Tibial nerve (tissue), 4 donors: Measurements from ENCODE around the gene ZC3H13. TPM values are rescaled to one million over a fixed set of nuclear protein-coding genes. Genes with fewer than 3 reads are reported as not detected.

ENCODE experiments used
- DNase-seq, 2 donors: peaks; one replicate each; pipeline ENCODE4 v3.0.0-alpha.2; 2019; ENCODE audit warnings: low spot score in 2 of 2
- H3K27ac ChIP-seq, 4 donors: fragments of 200-600 bp; sonication (generic) in 3 of 4; one replicate each; pipeline ENCODE4 v1.5.1; 2017 to 2019; ENCODE audit warnings: mild to moderate bottlenecking in 1 of 4
- H3K27me3 ChIP-seq, 2 donors: fragments of 200-600 bp; sonication (generic) in 1 of 2; one replicate each; pipeline versions ENCODE4 v1.5.1 to v1.6.0; 2017 to 2019
- H3K36me3 ChIP-seq, 3 donors: fragments of 200-600 bp; sonication (generic); one replicate each; pipeline ENCODE4 v1.5.1; 2018 to 2019
- H3K4me1 ChIP-seq, 4 donors: fragments of 200-600 bp; sonication (generic) in 3 of 4; one replicate each; pipeline ENCODE4 v1.5.1; 2017 to 2019
- H3K4me3 ChIP-seq, 4 donors: fragments of 200-600 bp; sonication (generic) in 3 of 4; one replicate each; pipeline ENCODE4 v1.5.1; 2017 to 2019; ENCODE audit warnings: mild to moderate bottlenecking in 1 of 4, moderate library complexity in 1 of 4
- H3K9me3 ChIP-seq, 4 donors: fragments of 200-600 bp; sonication (generic) in 3 of 4; one replicate each; pipeline ENCODE4 v1.5.1; 2017 to 2019
- EP300 ChIP-seq, 2 donors: sonication (generic); formaldehyde crosslinking; IDR thresholded peaks; one replicate each; pipeline ENCODE4 v1.6.1; 2017; ENCODE audit warnings: antibody characterized with exemption in 2 of 2, mild to moderate bottlenecking in 1 of 2
- POLR2A ChIP-seq, 2 donors: fragments of 450-650 bp; IDR thresholded peaks; one replicate each; pipeline ENCODE4 v1.6.1; 2017; ENCODE audit warnings: antibody characterized with exemption in 2 of 2, mild to moderate bottlenecking in 2 of 2, moderate library complexity in 2 of 2
- WGBS, 2 donors: methylation state at CpG; one replicate each; pipeline ENCODE4 v1.1.5; 2018; 5-methylcytosine and 5-hydroxymethylcytosine counted together
- total RNA-seq, 4 donors: library from RNA; depleted of rRNA; stranded (reverse); fragments of >200 nt; gene quantifications; one replicate each; pipeline ENCODE4 v1.1.0, GENCODE V29; 2016
- TF ChIP-seq, protein P1 (sequence below), 5 experiments: fragments of 200-600 bp in 3 of 5; fragments of 450-650 bp in 2 of 5; sonication (generic) in 3 of 5; IDR thresholded peaks; one replicate each; pipeline ENCODE4 v1.5.1; 2016 to 2019; ENCODE audit warnings: antibody characterized with exemption in 5 of 5, mild to moderate bottlenecking in 3 of 5, moderate library complexity in 2 of 5

The ZC3H13 gene
- total RNA-seq, 4 donors from 2014 or later: 34.7 to 55.9 (median 44.2) TPM

DNA sequence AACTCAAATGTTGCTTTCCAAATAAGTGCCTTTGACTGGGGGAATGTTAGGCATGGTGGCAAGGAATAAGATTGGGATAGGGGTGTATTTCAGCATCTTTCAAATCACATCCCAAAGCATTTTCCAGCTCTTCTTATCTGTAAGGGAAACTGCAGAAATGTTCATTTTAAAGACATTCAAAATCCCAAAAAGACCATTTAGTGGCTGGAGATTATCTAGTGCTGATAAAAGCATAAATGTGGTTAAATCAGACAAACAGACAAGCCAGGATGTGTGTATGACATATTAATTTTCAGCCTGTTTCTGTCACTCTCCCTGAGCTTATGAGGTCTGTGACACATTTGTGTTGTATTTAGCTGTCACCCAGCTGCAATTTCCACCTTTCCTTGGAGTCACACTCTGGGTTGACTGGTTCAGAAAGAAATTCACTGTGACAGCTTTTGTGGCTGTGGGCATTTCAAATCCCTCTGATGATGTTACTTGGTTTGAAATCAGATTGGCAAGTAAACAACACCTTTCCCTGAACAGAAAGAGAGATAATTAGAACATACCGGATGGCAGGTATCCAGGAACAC lies 131.3 kb downstream of the ZC3H13 start:
- Histone ChIP-seq H3K27ac (no peak overlapping the region), H3K36me3 (no peaks in the 10 kb centered on the region), H3K27me3 (no peaks in the 10 kb centered on the region), H3K9me3 (no peaks in the 10 kb centered on the region), H3K4me1 (no peaks in the 10 kb centered on the region), H3K4me3 (no peak overlapping the region)
- TF ChIP-seq EP300 (IDR thresholded peaks at IDR 0.05) (no peak), POLR2A (IDR thresholded peaks at IDR 0.05) (no peak)
- TF ChIP-seq, protein P1, sequence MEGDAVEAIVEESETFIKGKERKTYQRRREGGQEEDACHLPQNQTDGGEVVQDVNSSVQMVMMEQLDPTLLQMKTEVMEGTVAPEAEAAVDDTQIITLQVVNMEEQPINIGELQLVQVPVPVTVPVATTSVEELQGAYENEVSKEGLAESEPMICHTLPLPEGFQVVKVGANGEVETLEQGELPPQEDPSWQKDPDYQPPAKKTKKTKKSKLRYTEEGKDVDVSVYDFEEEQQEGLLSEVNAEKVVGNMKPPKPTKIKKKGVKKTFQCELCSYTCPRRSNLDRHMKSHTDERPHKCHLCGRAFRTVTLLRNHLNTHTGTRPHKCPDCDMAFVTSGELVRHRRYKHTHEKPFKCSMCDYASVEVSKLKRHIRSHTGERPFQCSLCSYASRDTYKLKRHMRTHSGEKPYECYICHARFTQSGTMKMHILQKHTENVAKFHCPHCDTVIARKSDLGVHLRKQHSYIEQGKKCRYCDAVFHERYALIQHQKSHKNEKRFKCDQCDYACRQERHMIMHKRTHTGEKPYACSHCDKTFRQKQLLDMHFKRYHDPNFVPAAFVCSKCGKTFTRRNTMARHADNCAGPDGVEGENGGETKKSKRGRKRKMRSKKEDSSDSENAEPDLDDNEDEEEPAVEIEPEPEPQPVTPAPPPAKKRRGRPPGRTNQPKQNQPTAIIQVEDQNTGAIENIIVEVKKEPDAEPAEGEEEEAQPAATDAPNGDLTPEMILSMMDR (IDR thresholded peaks at IDR 0.05): no peak
- WGBS, 2 donors: 81 to 92% methylated on average over 1 of the region's 1 CpG
- DNase-seq: no peak

DNA sequence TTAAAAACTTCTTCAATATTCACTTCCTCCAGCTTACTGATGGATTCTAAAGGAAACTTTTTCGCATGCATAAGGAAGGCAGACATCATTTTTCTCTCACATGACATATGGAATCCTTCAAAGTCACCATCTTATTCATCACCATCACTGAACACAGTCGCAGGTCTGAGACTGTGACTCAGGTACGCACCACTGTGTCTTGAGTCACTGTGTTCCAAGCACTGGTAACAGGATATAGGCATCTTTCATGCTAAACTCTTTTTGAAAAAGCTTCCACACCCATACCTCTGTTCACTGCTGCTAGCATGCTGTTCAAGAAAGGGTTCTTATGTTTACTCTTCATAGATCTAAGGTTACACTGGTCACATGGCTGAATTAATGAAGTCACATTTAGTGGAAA lies 133.9 kb downstream of the ZC3H13 start:
- no peak for TF ChIP-seq POLR2A (IDR thresholded peaks at IDR 0.05)
- TF ChIP-seq, protein P1 (IDR thresholded peaks at IDR 0.05): no peak
- no peak for TF ChIP-seq EP300 (IDR thresholded peaks at IDR 0.05)
- no peak overlapping the region for H3K4me3 ChIP-seq
- no peak for DNase-seq
- H3K27ac ChIP-seq: no peak overlapping the region
- H3K9me3 ChIP-seq: no peaks in the 10 kb centered on the region
- H3K27me3 ChIP-seq: no peaks in the 10 kb centered on the region
- no peaks in the 10 kb centered on the region for H3K4me1 ChIP-seq
- no peaks in the 10 kb centered on the region for H3K36me3 ChIP-seq
- 95 to 96% methylated on average over 3 of the region's 3 CpGs for WGBS, 2 donors

DNA sequence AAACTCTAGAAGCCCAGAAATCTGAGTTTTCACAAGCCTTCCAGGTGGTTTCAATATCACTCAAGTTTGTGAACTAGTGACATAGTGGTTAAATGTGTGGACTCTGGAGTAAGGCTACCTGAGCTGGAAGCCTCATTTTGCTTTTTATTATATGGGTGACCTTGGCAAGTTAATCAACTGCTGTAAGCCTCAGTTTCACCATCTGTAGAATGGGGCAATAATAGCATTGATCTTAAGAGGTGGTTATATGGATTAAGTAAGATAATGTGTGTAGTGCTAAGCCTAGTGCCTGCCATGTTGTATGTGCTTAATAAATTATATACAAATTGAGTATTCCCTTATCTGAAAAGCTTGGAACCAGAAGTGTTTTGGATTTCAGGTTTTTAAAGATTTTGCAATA lies 135.5 kb downstream of the ZC3H13 start:
- TF ChIP-seq EP300 (IDR thresholded peaks at IDR 0.05) (no peak), POLR2A (IDR thresholded peaks at IDR 0.05) (no peak)
- TF ChIP-seq, protein P1 (IDR thresholded peaks at IDR 0.05): no peak
- no peak for DNase-seq
- Histone ChIP-seq H3K4me1 (no peaks in the 10 kb centered on the region), H3K36me3 (no peaks in the 10 kb centered on the region), H3K27ac (no peak overlapping the region), H3K9me3 (peaks cover 0 to 4% (median 0%) of the 10 kb centered on the region in 4 donors), H3K27me3 (no peaks in the 10 kb centered on the region), H3K4me3 (no peak overlapping the region)

DNA sequence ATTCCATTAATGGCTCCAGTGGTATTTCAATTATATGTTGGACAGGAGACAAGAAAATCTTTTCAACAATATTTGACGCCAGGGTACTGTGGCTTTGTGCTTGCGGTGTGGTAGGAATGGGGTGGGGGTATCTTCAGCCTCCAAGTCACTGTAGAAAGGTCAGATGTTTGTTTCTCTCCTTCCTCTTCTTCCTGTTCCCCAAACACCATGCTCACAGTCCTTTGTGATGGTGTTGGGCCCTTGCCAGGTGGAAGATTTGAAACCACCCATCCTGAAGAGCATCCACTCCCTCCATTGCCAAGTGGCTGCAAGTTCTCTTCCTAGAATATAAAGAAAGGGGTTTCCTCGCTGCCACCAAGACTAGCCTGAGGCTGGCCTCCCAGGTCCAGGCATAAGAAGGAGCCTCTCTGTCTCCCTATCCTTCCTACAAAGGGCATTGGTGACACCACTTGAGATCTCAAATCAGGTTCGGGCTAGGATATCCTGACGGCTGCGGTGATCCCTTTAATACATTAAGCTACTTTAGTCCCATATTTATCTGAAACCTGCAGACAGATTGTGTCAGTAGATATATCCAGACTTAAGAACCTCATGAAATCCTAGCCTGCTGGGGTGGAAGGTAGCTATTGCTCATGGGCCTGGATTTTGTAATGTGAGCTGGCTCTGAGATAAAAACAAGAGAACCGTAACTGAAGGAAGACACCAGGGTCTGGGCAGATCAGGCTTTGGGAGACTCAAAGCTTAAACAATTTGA lies 136.7 kb downstream of the ZC3H13 start:
- 75 to 83% methylated on average over 6 to 7 of the region's 7 CpGs for WGBS, 2 donors
- Histone ChIP-seq H3K4me1 (no peaks in the 10 kb centered on the region), H3K36me3 (no peaks in the 10 kb centered on the region), H3K4me3 (no peak overlapping the region), H3K27me3 (no peaks in the 10 kb centered on the region), H3K9me3 (peaks cover 0 to 6% (median 0%) of the 10 kb centered on the region in 4 donors), H3K27ac (no peak overlapping the region)
- no peak for DNase-seq
- TF ChIP-seq, protein P1 (IDR thresholded peaks at IDR 0.05): no peak
- TF ChIP-seq POLR2A (IDR thresholded peaks at IDR 0.05) (no peak), EP300 (IDR thresholded peaks at IDR 0.05) (no peak)

DNA sequence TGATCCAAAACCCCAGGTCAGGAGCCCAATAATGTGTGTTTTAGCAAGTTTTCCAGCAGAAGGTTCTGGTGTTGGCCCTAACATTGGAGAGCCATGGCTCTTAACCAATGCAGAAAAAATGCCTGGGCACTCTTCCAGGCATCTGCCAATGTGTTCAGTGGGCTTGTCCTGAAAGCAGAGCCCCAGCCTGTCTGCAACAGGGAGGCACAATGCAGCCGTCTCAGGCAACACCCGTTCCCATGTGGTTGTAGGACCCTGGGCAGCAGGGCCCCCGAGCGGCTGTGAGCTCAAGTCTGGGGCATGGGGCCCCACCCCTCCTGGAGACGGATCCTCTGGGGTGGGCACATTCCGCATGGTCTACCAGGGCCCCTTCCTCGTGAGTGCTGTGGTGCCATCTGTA lies 142.9 kb downstream of the ZC3H13 start:
- 44 to 63% methylated on average over 6 to 7 of the region's 7 CpGs for WGBS, 2 donors
- no peak overlapping the region for H3K27ac ChIP-seq
- H3K9me3 ChIP-seq: peaks cover 0 to 6% (median 0%) of the 10 kb centered on the region in 4 donors
- no peak for DNase-seq
- no peaks in the 10 kb centered on the region for H3K36me3 ChIP-seq
- no peaks in the 10 kb centered on the region for H3K27me3 ChIP-seq
- TF ChIP-seq EP300 (IDR thresholded peaks at IDR 0.05): no peak
- no peak for TF ChIP-seq POLR2A (IDR thresholded peaks at IDR 0.05)
- TF ChIP-seq, protein P1 (IDR thresholded peaks at IDR 0.05): no peak
- no peak overlapping the region for H3K4me3 ChIP-seq
- H3K4me1 ChIP-seq: no peaks in the 10 kb centered on the region
